DLD1 (cell line): ENCODE data around the gene HSPBP1.
"Not testable (repeated sequence)": the region's sequence is repeated elsewhere in the genome, so short reads cannot be mapped to it uniquely, and the experiment has no call there.

Source experiments
- in situ Hi-C: cut with HindIII; loops from 2 replicates; pipeline ENCODE4 v1.10.0; 2017; ENCODE audit warnings: low sequenced_read_pairs

HSPBP1 gene, protein sequence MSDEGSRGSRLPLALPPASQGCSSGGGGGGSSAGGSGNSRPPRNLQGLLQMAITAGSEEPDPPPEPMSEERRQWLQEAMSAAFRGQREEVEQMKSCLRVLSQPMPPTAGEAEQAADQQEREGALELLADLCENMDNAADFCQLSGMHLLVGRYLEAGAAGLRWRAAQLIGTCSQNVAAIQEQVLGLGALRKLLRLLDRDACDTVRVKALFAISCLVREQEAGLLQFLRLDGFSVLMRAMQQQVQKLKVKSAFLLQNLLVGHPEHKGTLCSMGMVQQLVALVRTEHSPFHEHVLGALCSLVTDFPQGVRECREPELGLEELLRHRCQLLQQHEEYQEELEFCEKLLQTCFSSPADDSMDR

DNA sequence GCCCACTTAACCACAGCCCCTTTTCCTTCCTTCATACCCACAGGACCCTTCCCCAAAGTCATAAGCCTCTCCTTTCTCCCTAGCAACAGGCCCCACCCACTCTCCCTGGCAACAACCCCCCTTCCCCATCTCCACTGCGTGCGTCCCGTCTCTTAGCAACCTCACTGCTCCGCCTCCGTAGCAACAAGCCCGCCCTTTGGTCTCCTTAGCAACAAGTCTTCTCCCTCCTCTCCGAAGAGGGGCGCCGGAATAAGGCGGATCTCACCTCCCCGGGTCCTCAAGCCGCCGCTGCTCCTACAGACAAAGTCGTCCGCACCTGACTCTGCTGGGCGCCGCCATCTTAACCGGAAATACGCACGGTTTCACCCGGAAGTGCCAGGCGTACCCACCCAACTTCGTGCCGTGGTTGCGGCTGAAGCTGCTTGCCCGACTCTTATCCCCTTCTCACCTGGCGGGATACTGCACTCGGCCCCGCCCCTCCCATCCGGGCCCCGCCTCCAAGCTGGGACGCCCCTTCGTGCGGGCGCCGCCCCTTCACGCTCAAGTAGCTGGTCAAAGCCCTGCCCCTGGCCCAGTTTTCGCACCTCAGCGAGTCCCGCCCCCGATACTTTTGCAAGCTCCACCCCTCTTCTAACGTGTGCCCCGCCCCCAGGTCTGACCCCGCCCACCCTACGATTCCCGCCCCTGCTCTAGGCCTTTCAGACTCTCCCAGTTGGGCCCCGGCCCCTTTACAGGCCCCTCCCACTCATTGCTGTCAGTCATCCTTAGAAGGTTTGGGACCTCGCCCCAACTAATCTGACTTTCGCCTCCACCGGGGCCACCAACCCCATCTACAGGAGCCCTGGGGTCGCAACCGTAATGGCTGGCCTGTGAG, at the start of gene HSPBP1:
Gene HSPBP1 (minus strand): TSS at position 341 of the 874 bp plus-strand sequence. CDS start 502 bp downstream, outside the sequence.
- in situ Hi-C loops, result no loop called here

DNA sequence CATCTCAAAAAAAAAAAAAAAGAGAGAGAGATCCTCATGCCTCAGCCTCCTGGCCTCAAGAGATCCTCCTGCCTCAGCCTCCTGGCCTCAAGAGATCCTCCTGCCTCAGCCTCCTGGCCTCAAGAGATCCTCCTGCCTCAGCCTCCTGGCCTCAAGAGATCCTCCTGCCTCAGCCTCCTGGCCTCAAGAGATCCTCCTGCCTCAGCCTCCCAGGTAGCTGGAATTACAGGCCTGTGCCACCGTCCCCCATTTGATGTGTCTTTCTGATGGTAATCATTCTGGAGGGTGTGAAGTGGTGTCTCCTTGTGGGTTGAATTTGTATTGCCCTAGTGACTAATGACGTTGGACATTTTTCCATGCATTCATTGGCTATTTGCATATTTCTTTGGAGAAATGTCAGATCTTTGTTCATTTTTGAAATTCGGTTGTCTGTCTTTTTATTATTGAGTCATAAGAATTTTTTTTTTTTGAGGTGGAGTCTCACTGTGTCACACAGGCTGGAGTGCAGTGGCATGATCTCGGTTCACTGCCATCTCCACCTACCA, 48.9 kb upstream of the HSPBP1 start:
- in situ Hi-C loops, result not testable (repeated sequence)

DNA sequence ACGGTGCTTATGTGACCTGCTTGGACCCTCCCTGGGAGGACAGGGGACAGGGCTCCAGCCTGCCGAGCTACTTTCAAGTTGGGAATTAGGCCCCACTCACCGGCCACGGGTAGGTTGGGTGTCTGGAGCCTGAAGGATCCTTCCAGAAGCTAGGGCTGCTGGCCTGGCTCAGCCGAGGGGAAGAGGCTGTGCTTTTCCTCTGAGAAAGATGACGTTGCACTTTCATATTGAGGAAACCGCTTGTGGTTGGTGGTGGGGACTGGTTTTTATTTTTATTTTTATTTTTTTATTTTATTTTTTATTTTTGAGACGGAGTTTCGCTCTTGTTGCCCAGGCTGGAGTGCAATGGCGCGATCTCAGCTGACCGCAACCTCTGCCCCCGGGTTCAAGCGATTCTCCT, 45.3 kb upstream of the HSPBP1 start, which contains the start of gene TMEM150B:
Gene TMEM150B (minus strand): TSS at position 170 of the 400 bp plus-strand sequence. CDS start 4,305 bp downstream, outside the sequence.
- in situ Hi-C loops, result no loop called here

DNA sequence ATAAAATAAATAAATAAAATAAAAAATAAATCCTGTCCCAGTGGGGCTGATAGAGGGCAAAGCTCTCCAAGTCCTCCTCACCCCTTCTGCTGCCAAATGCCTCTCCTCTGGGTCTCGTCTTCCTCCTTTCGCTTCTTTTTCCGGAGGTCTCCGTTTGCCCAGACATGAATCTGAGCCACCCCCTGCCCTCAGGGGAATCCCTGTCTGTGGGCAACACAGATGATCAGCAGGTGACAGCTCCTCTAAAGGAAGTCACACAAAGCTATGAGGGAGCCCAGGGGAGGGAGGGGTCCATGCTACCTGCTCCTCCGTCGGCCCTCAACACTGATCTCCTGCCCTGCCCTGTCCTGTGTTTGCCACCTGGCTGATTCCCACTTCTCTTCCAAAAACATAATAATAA, 44.8 kb upstream of the HSPBP1 start:
- in situ Hi-C loops, result no loop called here

DNA sequence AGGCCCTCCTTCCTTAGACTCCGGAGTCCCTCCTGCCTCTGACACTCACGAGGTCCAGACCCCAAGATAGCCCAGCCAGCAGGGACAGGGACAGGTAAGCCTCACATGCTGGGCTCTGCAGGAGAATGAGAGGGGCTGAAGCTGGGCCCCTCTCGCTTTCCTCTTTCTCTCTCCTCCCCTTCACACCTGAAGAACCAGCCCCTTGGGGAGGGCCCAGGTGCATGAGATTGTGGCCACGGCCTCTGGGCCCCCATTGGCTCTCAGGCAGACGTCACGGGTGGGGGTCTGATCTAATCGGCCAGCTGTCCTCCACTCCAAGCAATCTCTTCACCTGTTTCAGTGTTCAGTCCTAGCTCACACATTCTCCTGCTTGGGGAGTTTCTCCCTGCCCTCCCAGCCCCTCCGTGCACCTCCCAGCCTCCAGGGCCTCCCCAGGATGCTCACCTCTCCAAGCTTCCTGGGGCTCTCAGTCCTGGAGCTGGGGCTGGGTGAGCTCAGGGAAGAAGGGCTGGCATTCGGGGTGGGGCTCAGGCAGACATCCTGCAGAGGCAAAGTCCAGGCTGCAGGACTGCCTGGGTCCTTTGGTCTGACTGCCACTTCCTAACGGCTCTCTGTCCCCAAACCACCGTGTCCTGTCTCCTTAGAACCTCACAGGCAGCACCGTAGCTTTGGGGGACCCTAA, 42.4 kb upstream of the HSPBP1 start:
- in situ Hi-C loops, result no loop called here

DNA sequence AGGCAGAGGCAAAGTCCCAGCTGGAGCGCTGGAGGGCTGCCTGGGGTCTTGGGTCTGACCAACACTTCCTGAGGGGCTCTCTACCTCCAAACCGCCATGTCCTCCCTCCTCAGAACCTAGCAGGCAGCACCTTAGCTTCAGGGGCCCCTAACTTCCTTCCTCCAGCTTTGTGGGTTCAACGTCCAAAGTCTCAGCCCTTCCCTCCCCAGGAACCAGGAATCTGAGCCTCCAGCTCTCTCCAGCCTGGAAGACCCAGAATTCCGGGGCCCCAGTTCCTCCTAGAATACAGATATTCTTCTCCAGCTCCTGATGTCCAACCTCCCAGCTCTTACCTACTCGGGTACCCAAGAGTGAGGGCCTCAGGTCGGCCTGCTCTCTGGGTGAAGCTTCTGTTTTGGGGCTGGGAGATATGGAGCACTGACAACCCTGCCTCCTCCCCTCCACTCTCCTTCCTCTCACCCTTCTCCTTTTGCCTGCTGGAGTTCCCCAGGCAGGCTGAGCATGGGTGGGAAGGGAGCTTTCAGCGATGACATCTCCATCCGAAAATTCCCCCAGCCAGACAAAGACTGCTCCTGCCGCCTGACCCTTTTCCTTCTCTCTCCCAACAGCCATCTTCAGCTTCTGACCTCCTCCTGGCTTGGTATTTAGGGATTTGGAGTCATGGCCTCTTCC, 41.7 kb upstream of the HSPBP1 start:
- in situ Hi-C loops, result no loop called here

DNA sequence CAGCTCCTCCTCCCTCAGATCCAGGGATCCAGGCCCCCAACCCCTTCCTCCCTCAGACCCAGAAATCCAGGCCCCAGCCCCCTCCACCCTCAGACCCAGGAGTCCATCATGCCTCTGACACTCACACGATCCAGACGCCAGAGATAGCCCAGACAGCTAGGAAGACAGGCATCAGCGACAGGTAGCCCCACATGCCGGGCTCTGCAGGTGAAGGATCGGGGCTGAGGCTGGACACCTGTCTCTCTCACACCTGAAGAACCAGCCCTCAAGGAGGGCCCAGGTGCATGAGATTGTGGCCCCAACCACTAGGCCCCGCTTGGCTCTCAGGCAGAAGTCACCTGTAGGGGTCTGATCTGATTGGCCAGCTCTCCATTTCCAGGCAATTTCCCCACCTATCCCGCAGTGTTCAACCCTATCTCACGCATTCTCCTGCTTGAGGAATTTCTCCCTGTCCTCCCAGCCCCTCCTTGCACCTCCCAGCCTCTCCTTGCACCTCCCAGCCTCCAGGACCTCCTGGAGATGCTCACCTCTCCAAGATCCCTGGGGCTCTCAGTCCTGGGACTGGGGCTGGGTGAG, 41.0 kb upstream of the HSPBP1 start:
- in situ Hi-C loops, result no loop called here

DNA sequence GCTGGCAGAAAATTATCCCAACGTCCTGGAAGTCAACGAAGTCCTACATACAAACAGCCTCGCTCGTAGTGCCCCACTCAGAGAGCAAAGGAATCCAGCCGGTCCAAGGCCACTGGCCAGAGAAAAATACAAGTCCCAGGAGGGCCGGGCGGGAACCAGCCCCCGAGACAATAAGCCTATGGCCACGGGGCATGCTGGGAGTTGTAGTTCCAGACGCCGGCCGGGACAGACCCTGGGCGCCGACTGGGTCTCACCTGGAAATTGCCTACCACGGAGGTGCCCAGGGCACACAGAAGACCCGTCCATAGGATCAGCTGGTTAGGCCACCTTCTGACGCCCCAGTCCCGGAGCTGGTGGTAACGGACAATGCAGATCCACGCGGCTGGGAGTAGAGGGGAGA, 39.9 kb upstream of the HSPBP1 start:
- in situ Hi-C loops, result no loop called here

DNA sequence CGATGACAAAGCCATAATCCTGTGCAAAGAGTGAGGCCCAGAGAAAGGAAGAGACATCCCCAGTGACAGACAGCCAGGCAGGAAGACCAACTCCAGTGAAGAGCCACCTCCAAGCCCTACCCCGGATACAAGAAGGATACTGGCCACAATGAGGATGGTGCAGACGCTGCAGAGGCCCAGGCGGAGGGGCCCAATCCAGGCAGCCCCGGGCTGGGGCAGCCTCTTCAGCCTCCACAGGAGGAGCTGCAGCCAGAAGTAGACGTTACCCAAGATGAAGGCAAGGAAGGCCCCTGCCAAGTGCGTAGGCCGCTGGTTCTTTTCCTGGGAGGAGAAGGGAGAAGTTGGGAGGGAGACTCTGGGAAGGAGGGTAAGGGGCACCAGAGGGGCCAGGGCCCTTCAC, 36.7 kb upstream of the HSPBP1 start:
- in situ Hi-C loops, result no loop called here

DNA sequence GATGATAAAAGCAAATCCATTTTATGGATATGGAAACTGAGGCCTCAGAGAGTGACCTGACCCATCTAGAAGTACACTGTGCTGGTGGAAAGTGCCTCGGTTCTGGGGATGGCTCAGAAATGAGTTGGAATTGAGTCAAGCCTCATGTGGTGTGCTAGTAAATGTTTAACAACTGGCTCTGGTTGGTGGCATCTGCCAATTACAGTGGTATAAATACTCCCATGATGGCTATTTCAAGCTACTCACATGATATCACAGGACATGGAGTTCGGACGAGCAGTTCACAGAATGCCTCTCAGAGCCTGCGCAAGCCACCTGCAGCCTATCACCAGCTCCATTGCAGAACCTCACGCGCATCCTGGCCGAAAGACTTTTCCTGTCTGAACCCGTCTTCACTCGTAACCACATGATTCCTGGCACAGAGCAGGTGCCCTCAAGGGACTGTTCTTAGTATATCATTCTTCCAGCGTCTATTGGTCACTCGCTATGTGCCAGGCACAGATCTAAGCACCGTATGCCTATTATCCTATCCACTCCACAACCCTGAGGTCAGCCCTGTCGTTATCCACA, 36.1 kb upstream of the HSPBP1 start:
- in situ Hi-C loops, result no loop called here

DNA sequence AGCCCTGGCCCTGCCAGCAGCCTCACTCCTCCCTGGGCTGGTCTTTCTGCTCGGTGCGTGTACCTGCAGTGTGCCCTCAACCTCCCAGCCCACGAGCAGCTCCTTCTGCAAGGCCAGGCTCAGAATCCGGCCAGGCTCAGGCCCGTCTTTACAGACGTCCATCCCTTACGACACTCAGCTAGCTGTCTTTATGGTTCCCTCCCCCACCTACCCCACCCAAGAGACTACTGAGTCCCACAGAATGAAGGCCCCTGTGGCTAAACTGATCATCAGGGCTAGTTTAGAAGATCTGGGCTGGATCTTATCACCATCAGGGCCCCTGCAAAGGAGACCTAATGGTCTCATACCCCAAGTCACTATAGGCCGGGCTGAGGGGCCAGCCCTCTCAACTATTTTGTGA, 34.5 kb upstream of the HSPBP1 start:
- in situ Hi-C loops, result no loop called here

DNA sequence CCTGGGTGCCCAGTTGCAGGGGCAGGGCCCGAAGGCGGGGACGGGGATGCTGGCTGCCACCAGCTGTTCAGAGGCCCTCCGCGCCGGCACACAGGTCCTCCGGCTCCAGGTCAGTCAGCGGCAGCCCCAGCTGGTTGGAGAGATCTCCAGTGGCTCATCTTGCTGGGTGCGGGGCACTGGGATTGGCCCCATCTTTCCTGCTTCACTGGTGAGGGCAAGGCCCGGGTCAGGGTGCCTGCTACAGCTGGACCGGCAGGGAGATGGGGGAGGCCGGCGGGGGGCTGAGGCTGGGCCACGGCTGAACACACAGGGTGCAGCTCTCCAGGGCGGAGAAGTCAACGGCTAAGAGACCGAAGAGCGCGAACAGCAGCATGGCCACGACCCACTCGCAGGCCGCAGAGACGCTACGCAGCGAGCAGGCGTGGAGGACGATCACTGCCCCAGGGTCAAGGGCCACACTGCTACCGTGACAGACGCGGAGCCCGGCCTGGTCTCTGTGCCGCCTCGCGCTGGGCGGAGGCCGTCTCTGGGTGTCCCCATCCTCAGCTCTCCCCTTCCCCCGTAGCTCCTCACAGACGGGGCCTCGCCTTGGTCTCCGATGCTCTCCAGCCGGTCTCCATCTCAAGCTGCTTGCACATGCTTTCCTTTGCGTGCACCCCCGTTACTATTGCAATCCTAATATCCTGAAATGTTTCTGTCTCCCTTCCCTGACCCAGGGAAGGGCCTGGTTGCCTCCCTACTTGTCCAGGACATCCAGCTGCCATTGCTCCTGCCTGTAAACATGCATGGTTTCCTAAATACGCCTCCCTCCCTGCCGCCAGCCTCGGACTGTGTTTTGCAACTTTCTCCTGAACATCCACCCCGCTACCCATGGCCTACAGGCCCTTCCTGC, 33.0 kb upstream of the HSPBP1 start:
- in situ Hi-C loops, result no loop called here

DNA sequence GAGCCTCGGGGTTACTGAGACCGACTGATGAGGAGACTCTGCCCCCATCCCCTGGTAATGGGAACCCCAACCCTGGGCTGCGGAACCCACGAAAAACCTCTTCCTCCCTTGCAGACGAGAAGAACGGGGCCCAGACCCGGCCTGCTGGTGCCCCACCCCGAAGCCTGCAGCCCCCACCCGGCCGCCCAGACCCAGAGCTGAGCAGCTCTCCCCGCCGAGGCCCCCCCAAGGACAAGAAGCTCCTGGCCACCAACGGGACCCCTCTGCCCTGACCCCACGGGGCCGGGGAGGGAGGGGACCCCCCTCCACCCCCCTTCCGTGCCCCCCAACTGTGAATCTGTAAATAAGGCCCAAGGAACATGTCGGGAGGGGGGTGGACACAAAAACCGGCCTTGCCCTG, 31.9 kb upstream of the HSPBP1 start:
- in situ Hi-C loops, result no loop called here

DNA sequence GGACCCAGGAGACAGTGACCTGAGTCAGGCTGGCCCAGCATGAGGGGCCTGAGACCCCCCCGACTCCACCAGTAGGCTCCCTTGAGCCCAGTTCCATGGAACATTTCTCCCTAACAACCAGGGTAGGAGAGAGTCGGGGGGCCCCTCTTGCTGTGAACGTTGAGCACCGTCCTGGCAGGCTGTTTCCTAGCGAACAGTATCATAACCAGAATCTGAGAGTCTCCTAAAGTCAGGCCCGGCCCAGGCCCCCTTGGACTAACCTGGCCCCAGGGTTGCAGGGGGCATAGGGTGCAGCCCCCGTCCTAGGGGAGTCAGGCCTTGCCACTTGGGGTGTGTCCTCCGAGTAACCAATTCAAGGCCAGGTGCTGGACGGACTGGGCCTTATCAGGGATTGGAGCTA, 31.5 kb upstream of the HSPBP1 start:
- in situ Hi-C loops, result no loop called here

DNA sequence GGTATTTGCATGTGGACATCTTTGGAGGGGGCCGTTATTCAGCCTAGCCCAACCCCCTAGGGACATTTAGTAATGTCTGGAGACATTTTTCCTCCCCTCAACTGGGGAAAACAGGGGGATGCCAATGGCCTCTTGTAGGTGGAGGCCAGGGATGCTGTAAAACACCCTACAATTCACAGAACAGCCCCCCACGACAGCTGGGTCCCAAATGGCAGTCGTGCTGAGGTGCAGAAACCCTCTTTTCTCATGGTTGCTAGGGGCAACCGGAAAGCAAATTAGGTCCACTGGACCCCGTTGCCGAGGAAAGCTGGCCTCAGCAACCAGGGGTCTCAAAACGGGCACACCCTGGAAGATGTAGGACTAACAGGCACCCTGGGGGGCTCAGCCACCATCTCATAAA, 30.6 kb upstream of the HSPBP1 start:
- in situ Hi-C loops, result no loop called here

DNA sequence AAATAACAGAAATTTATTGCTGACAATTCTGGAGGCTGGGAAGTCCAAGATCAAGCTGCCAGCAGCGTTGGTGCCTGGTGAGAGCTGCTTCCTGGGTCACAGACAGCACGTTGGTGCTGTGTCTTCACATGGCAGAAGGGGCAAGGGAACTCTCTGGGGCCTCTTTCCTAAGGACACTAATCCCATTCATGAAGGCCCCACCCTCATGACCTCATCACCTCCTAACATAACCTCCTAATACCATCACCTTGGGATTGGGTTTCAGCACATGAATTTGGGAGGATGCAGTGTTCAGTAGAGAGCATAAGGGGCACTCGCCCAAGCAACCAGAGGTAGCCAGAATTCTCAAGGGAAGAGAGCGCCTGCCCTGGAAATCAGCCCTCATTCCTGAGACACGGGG, 29.5 kb upstream of the HSPBP1 start:
- in situ Hi-C loops, result no loop called here

DNA sequence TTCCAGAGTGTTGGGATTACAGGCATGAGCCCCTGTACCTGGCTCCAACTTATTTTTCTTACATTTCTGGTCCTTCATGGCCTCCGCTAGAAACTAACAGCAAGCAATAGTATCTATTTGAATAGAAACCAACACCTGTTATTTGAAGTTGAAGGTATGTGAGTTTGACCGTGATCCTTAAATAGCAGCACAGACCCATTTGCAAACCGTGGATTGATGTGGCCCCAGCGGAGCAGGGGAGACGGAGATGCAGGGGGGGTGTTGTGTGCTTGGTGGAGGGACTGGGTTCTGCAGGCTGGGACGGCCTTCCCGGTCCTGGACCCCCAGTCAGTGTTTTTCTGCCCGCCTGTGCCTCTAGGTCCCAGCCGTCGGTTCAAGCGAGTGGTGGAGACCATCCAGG, 28.4 kb upstream of the HSPBP1 start:
- in situ Hi-C loops, result no loop called here

DNA sequence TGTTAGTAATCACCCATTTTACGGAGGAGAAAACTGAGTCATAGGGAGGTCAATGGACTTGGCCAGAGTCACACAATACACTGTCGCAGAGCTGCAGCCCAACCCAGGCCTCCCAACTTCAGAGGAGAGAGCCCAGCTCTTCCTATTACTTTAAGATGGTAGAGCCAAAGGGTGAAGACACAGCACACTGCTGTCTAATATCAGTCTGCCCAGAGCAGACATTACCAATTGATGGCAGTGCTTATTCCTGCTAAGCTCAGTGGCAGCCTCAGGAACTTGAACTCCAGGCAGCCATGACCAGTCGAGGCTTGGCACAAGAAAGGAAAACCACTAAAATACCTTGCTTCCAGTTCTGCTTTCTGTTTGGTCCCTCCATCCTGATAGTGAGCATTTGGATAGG, 26.8 kb upstream of the HSPBP1 start:
- in situ Hi-C loops, result no loop called here

DNA sequence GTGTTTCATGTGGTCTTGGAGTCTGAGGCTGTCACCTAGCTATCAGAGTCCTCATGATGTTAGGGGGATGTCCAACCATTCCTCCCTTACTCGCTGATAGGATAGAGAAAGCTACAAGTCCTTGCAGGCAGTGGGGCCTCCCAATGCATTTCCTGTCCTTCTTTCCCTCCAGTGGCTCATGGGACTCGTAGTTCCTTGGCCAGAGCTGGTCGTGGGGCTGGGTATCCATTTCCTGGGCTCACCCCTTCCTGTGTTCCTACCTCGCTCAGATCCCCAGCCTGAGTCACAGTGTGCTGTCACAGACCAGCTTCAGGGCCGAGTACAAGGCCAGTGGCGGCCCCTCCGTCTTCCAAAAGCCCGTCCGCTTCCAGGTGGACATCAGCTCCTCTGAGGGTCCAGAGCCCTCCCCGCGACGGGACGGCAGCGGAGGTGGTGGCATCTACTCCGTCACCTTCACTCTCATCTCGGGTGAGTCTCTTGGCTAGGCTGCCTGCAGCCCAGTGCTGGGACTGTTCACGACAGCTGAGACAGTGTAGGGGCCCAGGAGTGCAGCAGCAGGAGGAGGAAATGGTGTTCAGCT, 26.2 kb upstream of the HSPBP1 start:
- in situ Hi-C loops, result no loop called here
